Fibroblast of villous mesenchyme (primary cell): ENCODE measurements around the gene RNF11. TPM values are rescaled to one million over a fixed set of nuclear protein-coding genes. Genes with fewer than 3 reads are reported as not detected.

Source experiments
- DNase-seq: peaks from one replicate; pipeline ENCODE4 v3.0.0-alpha.2; 2010; ENCODE audit warnings: low read depth
- H3K4me3 ChIP-seq: 2 replicates; pipeline ENCODE4 v1.5.1; 2011; ENCODE audit warnings: low read depth, mild to moderate bottlenecking, low read length
- total RNA-seq: library from RNA; depleted of rRNA; stranded (reverse); fragments of >200 nt; gene quantifications from 2 replicates; pipeline ENCODE4 v1.2.3, GENCODE V29; 2012
- TF ChIP-seq, protein P1 (sequence below): IDR thresholded peaks from 2 replicates; pipeline ENCODE4 v1.5.1; 2012; ENCODE audit warnings: low read depth, mild to moderate bottlenecking, low read length; ENCODE audit not compliant: insufficient read depth

RNF11 gene
- total RNA-seq, 1 donor: 130 TPM

DNA sequence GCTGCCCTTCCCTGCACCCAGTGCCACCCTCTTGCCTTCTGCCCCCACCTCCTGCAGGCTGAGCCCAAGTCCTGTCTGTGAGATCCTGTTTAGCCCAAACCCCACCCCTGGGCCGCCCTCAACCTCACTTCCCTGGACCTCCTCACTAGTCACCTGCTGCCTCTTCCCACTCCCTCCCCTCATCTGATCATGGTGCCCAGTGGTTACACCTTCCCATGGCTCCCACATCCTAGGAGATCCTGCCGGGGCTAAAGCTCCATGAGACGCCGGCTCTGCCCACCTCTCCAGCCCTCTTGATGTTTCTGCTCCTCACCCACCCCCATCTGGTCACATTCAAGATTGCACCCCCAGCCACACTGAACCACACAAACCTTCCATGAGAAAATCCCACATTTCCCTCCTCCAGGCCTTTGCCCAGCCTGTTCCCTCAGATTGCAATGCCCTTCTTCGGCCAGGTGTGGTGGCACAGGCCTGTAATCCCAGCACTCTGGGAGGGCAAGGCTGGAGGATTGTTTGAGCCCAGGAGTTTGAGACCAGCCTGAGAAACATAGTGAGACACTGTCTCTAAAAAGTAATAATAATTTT is 77.3 kb downstream of the RNF11 start:
- TF ChIP-seq, protein P1, sequence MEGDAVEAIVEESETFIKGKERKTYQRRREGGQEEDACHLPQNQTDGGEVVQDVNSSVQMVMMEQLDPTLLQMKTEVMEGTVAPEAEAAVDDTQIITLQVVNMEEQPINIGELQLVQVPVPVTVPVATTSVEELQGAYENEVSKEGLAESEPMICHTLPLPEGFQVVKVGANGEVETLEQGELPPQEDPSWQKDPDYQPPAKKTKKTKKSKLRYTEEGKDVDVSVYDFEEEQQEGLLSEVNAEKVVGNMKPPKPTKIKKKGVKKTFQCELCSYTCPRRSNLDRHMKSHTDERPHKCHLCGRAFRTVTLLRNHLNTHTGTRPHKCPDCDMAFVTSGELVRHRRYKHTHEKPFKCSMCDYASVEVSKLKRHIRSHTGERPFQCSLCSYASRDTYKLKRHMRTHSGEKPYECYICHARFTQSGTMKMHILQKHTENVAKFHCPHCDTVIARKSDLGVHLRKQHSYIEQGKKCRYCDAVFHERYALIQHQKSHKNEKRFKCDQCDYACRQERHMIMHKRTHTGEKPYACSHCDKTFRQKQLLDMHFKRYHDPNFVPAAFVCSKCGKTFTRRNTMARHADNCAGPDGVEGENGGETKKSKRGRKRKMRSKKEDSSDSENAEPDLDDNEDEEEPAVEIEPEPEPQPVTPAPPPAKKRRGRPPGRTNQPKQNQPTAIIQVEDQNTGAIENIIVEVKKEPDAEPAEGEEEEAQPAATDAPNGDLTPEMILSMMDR: peak; percentile 8
- DNase-seq: no peak
- H3K4me3 ChIP-seq: no peak overlapping the region

- peak; percentile 85 for DNase-seq
Measured at GRCh38 chr1:51313961-51314777, 78.1 kb downstream of the RNF11 start.

GRCh38 chr1:51314974-51315373 is 78.9 kb downstream of the RNF11 start:
- H3K4me3 ChIP-seq: no peak overlapping the region
- no peak for DNase-seq
- TF ChIP-seq, protein P1: no peak

More at GRCh38 chr1:51313961-51314777, 78.1 kb downstream of the RNF11 start:
- no peak overlapping the region for H3K4me3 ChIP-seq
- TF ChIP-seq, protein P1: no peak

- no peak for DNase-seq
- TF ChIP-seq, protein P1: no peak
Measured at GRCh38 chr1:51316113-51316845, 80.2 kb downstream of the RNF11 start.

DNA sequence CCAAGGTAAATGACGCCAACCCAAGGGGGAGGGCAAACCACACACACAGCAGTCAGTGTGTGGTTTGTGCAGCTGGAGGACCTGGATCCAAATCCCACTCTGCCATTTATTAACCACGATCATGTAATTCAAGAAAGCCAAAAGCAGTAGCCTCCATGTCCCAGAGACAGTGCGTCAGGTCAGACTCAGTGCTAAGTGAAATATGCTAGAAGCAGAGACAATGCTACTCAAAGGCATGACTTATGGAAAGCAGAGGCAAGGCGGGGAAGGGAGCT is 80.7 kb downstream of the RNF11 start:
- no peak for DNase-seq
- TF ChIP-seq, protein P1: no peak
- no peak overlapping the region for H3K4me3 ChIP-seq

More at GRCh38 chr1:51316113-51316845, 80.2 kb downstream of the RNF11 start:
- H3K4me3 ChIP-seq: no peak overlapping the region

GRCh38 chr1:51317798-51318197 is 81.7 kb downstream of the RNF11 start:
- DNase-seq: no peak
- TF ChIP-seq, protein P1: no peak
- H3K4me3 ChIP-seq: no peak overlapping the region
